Astrocyte (in vitro differentiated cells and primary cell): ENCODE data around the gene EIF3K.

Experiments used
- CTCF ChIP-seq: IDR thresholded peaks from 2 replicates; pipeline ENCODE4 v1.5.1; 2011; ENCODE audit warnings: low read depth, mild to moderate bottlenecking, inconsistent platforms, low read length, moderate library complexity; ENCODE audit not compliant: insufficient read depth
- EZH2 ChIP-seq: IDR thresholded peaks from 2 replicates; pipeline ENCODE4 v1.6.1; 2012; ENCODE audit warnings: mild to moderate bottlenecking, low read length, inconsistent platforms; ENCODE audit not compliant: insufficient read depth

GRCh38 chr19:38673030-38673429, 54.0 kb downstream of the EIF3K start:
- TF ChIP-seq CTCF: no peak
- TF ChIP-seq EZH2: no peak
